Hematopoietic multipotent progenitor cell treated with erythropoietin and hydrocortisone succinate and interleukin-3 and kit ligand, for 6 days (in vitro differentiated cells): ENCODE measurements around the gene ACACA.
"Not testable (repeated sequence)": the region's sequence is repeated elsewhere in the genome, so short reads cannot be mapped to it uniquely, and the experiment has no call there.

ENCODE experiments used
- DNase-seq: peaks from one replicate; pipeline ENCODE4 v3.0.0-alpha.2; 2015

The ACACA gene

GRCh38 chr17:37167756-37168155 is 238.9 kb downstream of the ACACA start:
- no peak for DNase-seq

GRCh38 chr17:37164057-37164456 is 242.6 kb downstream of the ACACA start:
- no peak for DNase-seq

GRCh38 chr17:37162800-37163199 is 243.8 kb downstream of the ACACA start:
- DNase-seq: no peak

- DNase-seq: no peak
These were observed 245.7 kb downstream of the ACACA start for GRCh38 chr17:37160944-37161343.

- no peak for DNase-seq
These were observed 248.3 kb downstream of the ACACA start for GRCh38 chr17:37158290-37158689.

- DNase-seq: no peak
These were observed 258.5 kb downstream of the ACACA start for GRCh38 chr17:37148156-37148555.

- DNase-seq: no peak
These were observed 259.3 kb downstream of the ACACA start for GRCh38 chr17:37147301-37147812.

GRCh38 chr17:37146086-37147064 is 260.3 kb downstream of the ACACA start:
- no peak for DNase-seq

- no peak for DNase-seq
These were observed 262.4 kb downstream of the ACACA start for GRCh38 chr17:37144075-37144701.

GRCh38 chr17:37143558-37143957 is 263.1 kb downstream of the ACACA start:
- not testable (repeated sequence) for DNase-seq

GRCh38 chr17:37142294-37142896 is 264.2 kb downstream of the ACACA start:
- DNase-seq: no peak

GRCh38 chr17:37138571-37139120 is 268.0 kb downstream of the ACACA start:
- no peak for DNase-seq

- DNase-seq: no peak
These were observed 268.6 kb downstream of the ACACA start for GRCh38 chr17:37137906-37138514.

GRCh38 chr17:37137070-37137610 is 269.5 kb downstream of the ACACA start:
- DNase-seq: no peak

GRCh38 chr17:37135576-37135975 is 271.1 kb downstream of the ACACA start:
- no peak for DNase-seq

GRCh38 chr17:37134050-37134449 is 272.6 kb downstream of the ACACA start:
- peak; percentile 83 for DNase-seq

- no peak for DNase-seq
These were observed 273.5 kb downstream of the ACACA start for GRCh38 chr17:37133136-37133535.

- no peak for DNase-seq
These were observed 274.7 kb downstream of the ACACA start for GRCh38 chr17:37131669-37132611.

- DNase-seq: no peak
These were observed 275.6 kb downstream of the ACACA start for GRCh38 chr17:37130984-37131446.

GRCh38 chr17:37124821-37125173 is 281.8 kb downstream of the ACACA start:
- DNase-seq: no peak
